ENCODE data around the gene CHD2. TPM values are rescaled to one million over a fixed set of nuclear protein-coding genes. Genes with fewer than 3 reads are reported as not detected.

The CHD2 gene
- total RNA-seq, 1 donor from 2014 or later = 93.4 TPM

DNA sequence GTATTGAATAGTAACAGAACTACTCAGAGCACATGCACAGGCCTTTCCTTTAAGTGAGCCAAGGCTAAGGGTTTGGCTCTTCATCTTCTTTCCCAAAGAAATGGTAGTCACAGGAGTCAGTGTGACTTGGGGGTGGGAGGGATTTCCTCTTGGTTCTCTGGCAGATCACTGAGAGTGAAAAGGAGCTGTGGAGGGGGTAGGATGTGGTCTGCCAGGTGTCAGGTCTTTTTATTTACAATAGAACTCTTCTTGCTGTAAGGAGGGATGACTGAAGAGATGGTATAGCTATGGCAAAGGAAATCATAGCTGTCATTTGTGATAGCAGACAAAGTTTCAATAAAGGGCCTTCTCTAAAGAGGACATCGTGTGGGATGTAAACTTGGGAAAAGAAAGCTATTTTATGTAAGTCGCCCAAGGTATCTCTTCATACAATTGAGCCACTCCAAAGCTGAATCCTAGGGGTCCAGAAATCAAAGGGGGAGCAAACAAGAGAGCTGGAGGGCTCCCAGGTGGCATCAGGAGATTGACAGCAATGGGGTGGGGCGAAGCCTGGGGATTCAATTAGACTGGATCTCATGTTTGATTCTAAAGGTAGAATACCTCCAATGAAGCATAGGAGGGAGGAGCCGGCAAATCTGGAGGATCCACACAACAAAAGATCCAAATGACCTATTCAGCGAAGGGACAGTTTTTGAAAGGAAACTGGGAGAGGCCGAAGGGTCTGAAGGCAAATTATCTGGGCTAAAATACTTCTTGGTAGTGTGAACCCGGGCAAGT is 20.0 kb upstream of the CHD2 start:
- Mint-ChIP-seq H3K27ac (ENCODE audit: unreplicated experiment) (peak overlapping the region; percentile 95), H3K27me3 (ENCODE audit: low read depth) (peaks cover 6% of the 10 kb centered on the region), H3K4me3 (peak overlapping the region; percentile 74), H3K9me3 (peaks cover 3% of the 10 kb centered on the region), H3K36me3 (ENCODE audit: low read depth) (peaks cover 17% of the 10 kb centered on the region), H3K4me1 (peaks cover 46% of the 10 kb centered on the region)
- no peak for DNase-seq (ENCODE audit: low read depth, low spot score)
- TF ChIP-seq, protein P1, sequence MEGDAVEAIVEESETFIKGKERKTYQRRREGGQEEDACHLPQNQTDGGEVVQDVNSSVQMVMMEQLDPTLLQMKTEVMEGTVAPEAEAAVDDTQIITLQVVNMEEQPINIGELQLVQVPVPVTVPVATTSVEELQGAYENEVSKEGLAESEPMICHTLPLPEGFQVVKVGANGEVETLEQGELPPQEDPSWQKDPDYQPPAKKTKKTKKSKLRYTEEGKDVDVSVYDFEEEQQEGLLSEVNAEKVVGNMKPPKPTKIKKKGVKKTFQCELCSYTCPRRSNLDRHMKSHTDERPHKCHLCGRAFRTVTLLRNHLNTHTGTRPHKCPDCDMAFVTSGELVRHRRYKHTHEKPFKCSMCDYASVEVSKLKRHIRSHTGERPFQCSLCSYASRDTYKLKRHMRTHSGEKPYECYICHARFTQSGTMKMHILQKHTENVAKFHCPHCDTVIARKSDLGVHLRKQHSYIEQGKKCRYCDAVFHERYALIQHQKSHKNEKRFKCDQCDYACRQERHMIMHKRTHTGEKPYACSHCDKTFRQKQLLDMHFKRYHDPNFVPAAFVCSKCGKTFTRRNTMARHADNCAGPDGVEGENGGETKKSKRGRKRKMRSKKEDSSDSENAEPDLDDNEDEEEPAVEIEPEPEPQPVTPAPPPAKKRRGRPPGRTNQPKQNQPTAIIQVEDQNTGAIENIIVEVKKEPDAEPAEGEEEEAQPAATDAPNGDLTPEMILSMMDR (conservative IDR thresholded peaks at IDR 0.05) = no peak

DNA sequence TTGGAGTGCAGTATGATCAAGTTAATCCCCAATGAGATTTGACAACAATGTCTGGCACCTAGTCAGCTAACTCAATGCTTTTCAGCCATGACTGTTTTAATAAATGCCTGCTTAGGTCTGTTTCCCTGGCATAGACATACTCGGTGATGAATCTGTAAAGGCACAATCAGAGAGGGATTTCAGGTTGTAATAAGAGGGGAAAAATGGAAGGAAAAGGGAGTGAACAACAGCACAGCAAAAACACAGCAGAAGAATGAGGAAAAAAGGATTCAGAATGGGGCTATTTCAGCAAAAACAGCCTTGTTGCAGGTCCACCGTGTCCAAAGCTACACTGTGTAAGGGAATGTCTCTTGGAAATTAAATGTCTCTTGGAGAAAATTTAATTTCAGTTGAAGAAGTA is 19.3 kb upstream of the CHD2 start:
- Mint-ChIP-seq H3K36me3 (ENCODE audit: low read depth) (peaks cover 17% of the 10 kb centered on the region), H3K4me1 (peaks cover 51% of the 10 kb centered on the region), H3K27me3 (ENCODE audit: low read depth) (peaks cover 6% of the 10 kb centered on the region), H3K27ac (ENCODE audit: unreplicated experiment) (peak overlapping the region; percentile 95), H3K4me3 (peak overlapping the region; percentile 64), H3K9me3 (peaks cover 3% of the 10 kb centered on the region)
- TF ChIP-seq, protein P1 (conservative IDR thresholded peaks at IDR 0.05) = no peak
- DNase-seq (ENCODE audit: low read depth, low spot score) = no peak

DNA sequence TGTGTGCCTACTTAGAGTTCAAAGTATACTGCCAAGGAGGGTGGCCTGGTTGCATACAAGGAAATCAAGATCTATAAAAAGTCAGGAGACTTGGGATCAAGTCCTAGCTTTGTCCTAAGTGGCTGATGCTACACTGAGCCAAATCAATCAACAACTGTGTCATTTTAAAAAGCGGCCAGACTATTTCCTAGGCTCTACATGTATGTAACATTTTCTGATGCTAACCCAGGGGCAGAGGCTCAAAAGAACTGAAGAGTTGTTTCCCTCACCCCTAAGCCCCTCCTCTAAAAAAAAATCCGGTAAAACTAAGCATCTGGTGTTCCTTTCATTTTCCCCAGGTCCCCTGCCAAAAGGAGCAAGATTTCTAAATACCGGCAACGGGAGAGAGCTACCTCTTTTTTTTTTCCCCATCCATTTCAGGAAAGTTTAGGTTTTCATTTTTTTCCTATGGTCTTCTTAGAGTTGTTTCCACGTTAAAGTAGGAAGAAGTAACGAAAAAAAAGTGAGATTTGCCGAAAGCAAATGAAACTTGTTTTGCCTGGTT is 18.8 kb upstream of the CHD2 start:
- Mint-ChIP-seq H3K4me3 (peak overlapping the region; percentile 94), H3K36me3 (ENCODE audit: low read depth) (peaks cover 20% of the 10 kb centered on the region), H3K4me1 (peaks cover 56% of the 10 kb centered on the region), H3K27ac (ENCODE audit: unreplicated experiment) (peak overlapping the region; percentile 98), H3K27me3 (ENCODE audit: low read depth) (peaks cover 6% of the 10 kb centered on the region), H3K9me3 (peaks cover 3% of the 10 kb centered on the region)
- DNase-seq (ENCODE audit: low read depth, low spot score) = no peak
- TF ChIP-seq, protein P1 (conservative IDR thresholded peaks at IDR 0.05) = no peak

DNA sequence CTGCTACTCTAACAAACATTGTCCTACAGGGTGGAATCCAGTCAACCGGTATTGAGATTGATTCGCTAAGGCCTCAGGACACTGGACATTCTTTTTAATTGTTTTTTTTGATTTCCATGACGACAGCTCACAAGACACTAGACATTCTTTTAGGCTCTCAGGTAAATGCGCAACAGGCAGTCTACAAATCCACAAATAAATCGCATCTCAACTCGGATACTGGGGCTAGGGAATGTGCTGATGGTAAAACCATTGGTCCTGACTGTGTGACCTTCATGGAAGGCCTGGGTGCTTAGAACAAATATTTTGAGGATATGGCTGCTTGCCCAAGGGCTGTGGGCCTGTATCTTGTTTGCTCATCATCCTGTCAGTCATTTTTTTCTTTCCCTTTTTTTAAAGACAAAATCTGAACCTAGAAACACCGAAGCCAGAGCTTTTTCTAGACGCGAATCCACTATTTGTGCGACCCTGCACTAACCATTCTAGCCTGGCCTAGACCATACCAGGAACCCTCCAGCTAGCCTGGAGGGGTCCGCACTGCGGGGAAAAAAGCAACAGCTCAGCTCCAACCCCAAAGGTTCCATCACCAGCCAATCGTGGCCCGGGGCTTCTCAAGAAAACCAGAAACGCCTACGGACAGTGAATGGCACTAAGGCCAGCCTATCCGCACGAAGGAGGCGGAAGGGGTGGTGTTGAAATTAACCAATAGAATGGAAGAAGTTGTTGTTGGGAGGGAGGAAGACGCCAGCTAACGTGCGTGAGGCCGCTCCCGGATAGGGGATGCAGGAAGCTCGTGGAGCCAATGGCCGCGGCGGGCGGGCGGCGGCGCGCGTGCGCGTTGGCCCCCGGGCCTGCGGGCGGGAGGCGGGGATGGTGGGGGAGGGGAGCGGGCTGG is 18.1 kb upstream of the CHD2 start:
- Mint-ChIP-seq H3K27me3 (ENCODE audit: low read depth) (peaks cover 6% of the 10 kb centered on the region), H3K4me3 (peak overlapping the region; percentile 94), H3K9me3 (peaks cover 3% of the 10 kb centered on the region), H3K27ac (ENCODE audit: unreplicated experiment) (peak overlapping the region; percentile 98), H3K4me1 (peaks cover 64% of the 10 kb centered on the region), H3K36me3 (ENCODE audit: low read depth) (peaks cover 25% of the 10 kb centered on the region)
- TF ChIP-seq, protein P1 (conservative IDR thresholded peaks at IDR 0.05) = no peak
- DNase-seq (ENCODE audit: low read depth, low spot score) = peak; percentile 97

DNA sequence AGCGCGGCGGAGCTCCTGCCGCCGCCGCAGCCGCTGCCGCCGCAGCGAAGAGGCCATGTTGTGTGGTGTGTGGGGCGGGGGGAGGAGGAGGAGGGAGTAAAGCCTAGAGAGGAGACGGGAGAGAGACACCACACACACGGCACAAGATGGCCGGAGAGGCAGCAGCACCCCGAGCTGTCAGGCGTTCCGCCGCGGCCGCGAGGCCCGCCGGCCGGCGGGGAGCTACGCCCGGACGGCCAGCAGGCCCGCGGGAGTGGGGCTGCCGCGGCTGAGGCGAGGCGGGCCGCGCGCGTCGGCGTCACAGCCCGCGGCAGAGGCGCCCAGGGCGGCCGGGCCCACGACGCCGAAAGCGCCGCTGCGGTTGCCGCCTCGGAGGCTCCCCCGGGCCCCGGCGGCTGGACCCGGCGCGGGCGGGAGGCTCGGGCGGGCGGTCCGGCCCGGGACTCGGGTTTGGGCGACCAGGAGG is 17.4 kb upstream of the CHD2 start:
- Mint-ChIP-seq H3K4me3 (peak overlapping the region; percentile 94), H3K27me3 (ENCODE audit: low read depth) (peaks cover 6% of the 10 kb centered on the region), H3K27ac (ENCODE audit: unreplicated experiment) (no peak overlapping the region), H3K4me1 (peaks cover 64% of the 10 kb centered on the region), H3K9me3 (peaks cover 3% of the 10 kb centered on the region), H3K36me3 (ENCODE audit: low read depth) (peaks cover 30% of the 10 kb centered on the region)
- TF ChIP-seq, protein P1 (conservative IDR thresholded peaks at IDR 0.05) = no peak
- DNase-seq (ENCODE audit: low read depth, low spot score) = no peak

All from neural crest cell (in vitro differentiated cells).